Osteoblast (primary cell): Measurements from ENCODE around the gene BID. TPM values are rescaled to one million over a fixed set of nuclear protein-coding genes. Genes with fewer than 3 reads are reported as not detected.

ENCODE experiments used
- DNase-seq: peaks from one replicate; pipeline ENCODE4 v3.0.0; 2011; ENCODE audit warnings: low spot score, mixed read lengths; ENCODE audit not compliant: insufficient read length; ENCODE audit errors: missing footprints
- H2AFZ ChIP-seq: 2 replicates; pipeline ENCODE4 v1.6.0; 2011; ENCODE audit warnings: mild to moderate bottlenecking, low read length
- H3K27ac ChIP-seq: 2 replicates; pipeline ENCODE4 v1.5.1; 2011; ENCODE audit warnings: mild to moderate bottlenecking, low read depth, low read length, moderate library complexity
- H3K27me3 ChIP-seq: 2 replicates; pipeline ENCODE4 v1.6.0; 2012; ENCODE audit warnings: mild to moderate bottlenecking, control low read depth, inconsistent platforms, low read length, moderate library complexity; ENCODE audit not compliant: insufficient read depth
- H3K36me3 ChIP-seq: 2 replicates; pipeline ENCODE4 v1.5.1; 2011; ENCODE audit warnings: mild to moderate bottlenecking, low read length, control low read depth, moderate library complexity; ENCODE audit not compliant: insufficient read depth
- H3K4me1 ChIP-seq: 2 replicates; pipeline ENCODE4 v1.5.1; 2011; ENCODE audit warnings: mild to moderate bottlenecking, low read length, control low read depth, moderate library complexity; ENCODE audit not compliant: insufficient read depth
- H3K4me2 ChIP-seq: 2 replicates; pipeline ENCODE4 v1.6.0; 2011; ENCODE audit warnings: mild to moderate bottlenecking, low read length; ENCODE audit not compliant: insufficient read depth
- H3K4me3 ChIP-seq: fragments of 200-600 bp; sonication (generic); 3 replicates; pipeline ENCODE4 v1.5.1; 2012; ENCODE audit warnings: mild to moderate bottlenecking, low read length, inconsistent platforms; ENCODE audit not compliant: insufficient read depth
- H3K79me2 ChIP-seq: 2 replicates; pipeline ENCODE4 v1.6.0; 2012; ENCODE audit warnings: mild to moderate bottlenecking, low read length, control low read depth, inconsistent platforms; ENCODE audit not compliant: insufficient read depth
- H3K9me3 ChIP-seq: 2 replicates; pipeline ENCODE4 v1.5.1; 2011; ENCODE audit warnings: low read depth, low read length, control low read depth
- H4K20me1 ChIP-seq: 2 replicates; pipeline ENCODE4 v1.6.0; 2012; ENCODE audit warnings: mild to moderate bottlenecking, low read length, control low read depth; ENCODE audit not compliant: insufficient read depth
- CTCF ChIP-seq: IDR thresholded peaks from 2 replicates; pipeline ENCODE4 v1.5.1; 2011; ENCODE audit warnings: mild to moderate bottlenecking, low read depth, low read length, moderate library complexity; ENCODE audit errors: extremely low read depth
- total RNA-seq: library from RNA; depleted of rRNA; stranded (reverse); fragments of >200 nt; gene quantifications from 2 replicates; pipeline ENCODE4 v1.2.3, GENCODE V29; 2012

The BID gene
- total RNA-seq, 1 donor, result 16.3 TPM

DNA sequence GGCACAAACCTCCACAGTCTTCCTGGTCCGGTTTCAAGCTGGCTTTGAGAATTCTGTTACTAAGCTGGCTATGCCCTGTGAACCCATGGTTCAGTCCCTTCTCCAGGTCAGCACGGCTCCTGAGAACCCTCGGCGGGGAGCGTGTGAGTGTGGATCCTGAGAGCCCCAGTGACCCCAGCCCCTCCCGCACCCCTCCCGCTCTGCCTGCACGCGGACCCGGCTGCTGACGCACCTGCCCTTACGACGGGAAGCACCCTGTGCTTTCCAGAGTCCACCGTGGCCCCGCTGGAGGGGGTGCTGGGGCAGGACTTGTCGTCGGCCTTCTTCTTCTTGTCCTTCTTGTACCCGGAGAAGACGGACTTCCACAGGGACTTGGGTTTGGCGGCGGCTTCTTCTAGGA lies 42.8 kb upstream of the BID start:
- H3K9me3 ChIP-seq, result no peaks in the 10 kb centered on the region
- no peak overlapping the region for H3K27ac ChIP-seq
- H3K79me2 ChIP-seq, result no peaks in the 10 kb centered on the region
- H4K20me1 ChIP-seq, result no peaks in the 10 kb centered on the region
- H3K4me3 ChIP-seq, result no peak overlapping the region
- peak; percentile 77 for DNase-seq
- H2AFZ ChIP-seq, result no peak overlapping the region
- H3K4me2 ChIP-seq, result no peak overlapping the region
- no peaks in the 10 kb centered on the region for H3K4me1 ChIP-seq
- peaks cover 42% of the 10 kb centered on the region for H3K36me3 ChIP-seq
- H3K27me3 ChIP-seq, result no peaks in the 10 kb centered on the region
- TF ChIP-seq CTCF, result no peak

GRCh38 chr22:17816649-17817048 lies 42.4 kb upstream of the BID start:
- Histone ChIP-seq H2AFZ (no peak overlapping the region), H4K20me1 (no peaks in the 10 kb centered on the region), H3K79me2 (no peaks in the 10 kb centered on the region), H3K27ac (no peak overlapping the region), H3K27me3 (no peaks in the 10 kb centered on the region), H3K36me3 (peaks cover 40% of the 10 kb centered on the region), H3K4me1 (no peaks in the 10 kb centered on the region), H3K4me2 (no peak overlapping the region), H3K9me3 (no peaks in the 10 kb centered on the region), H3K4me3 (no peak overlapping the region)
- peak; percentile 72 for DNase-seq
- no peak for TF ChIP-seq CTCF

GRCh38 chr22:17815703-17816254 lies 41.5 kb upstream of the BID start:
- no peaks in the 10 kb centered on the region for H3K9me3 ChIP-seq
- H3K4me1 ChIP-seq, result no peaks in the 10 kb centered on the region
- no peak overlapping the region for H2AFZ ChIP-seq
- no peak for DNase-seq
- H3K79me2 ChIP-seq, result no peaks in the 10 kb centered on the region
- H3K4me3 ChIP-seq, result no peak overlapping the region
- no peak overlapping the region for H3K4me2 ChIP-seq
- H3K27me3 ChIP-seq, result no peaks in the 10 kb centered on the region
- H3K27ac ChIP-seq, result no peak overlapping the region
- TF ChIP-seq CTCF, result no peak
- peaks cover 36% of the 10 kb centered on the region for H3K36me3 ChIP-seq
- no peaks in the 10 kb centered on the region for H4K20me1 ChIP-seq

GRCh38 chr22:17814830-17815229 lies 40.6 kb upstream of the BID start:
- Histone ChIP-seq H2AFZ (no peak overlapping the region), H3K9me3 (no peaks in the 10 kb centered on the region), H4K20me1 (no peaks in the 10 kb centered on the region), H3K4me3 (no peak overlapping the region), H3K79me2 (no peaks in the 10 kb centered on the region), H3K27ac (no peak overlapping the region), H3K4me1 (no peaks in the 10 kb centered on the region), H3K4me2 (no peak overlapping the region), H3K27me3 (no peaks in the 10 kb centered on the region), H3K36me3 (peaks cover 41% of the 10 kb centered on the region)
- no peak for TF ChIP-seq CTCF
- no peak for DNase-seq
